NCI-H526 treated with DMSO at 0.1 percent for 48 hours (cell line): ENCODE data around the gene TMEM273.

Source experiments
- DNase-seq: peaks from one replicate; lab custom pipeline; 2025; lab: John Stamatoyannopoulos, UW

The TMEM273 gene

GRCh38 chr10:49115796-49116508 is 72.2 kb downstream of the TMEM273 start:
- no peak for DNase-seq

GRCh38 chr10:49115015-49115795 is 73.0 kb downstream of the TMEM273 start, which contains the start of gene VSTM4:
Gene VSTM4 (minus strand): TSS chr10:49115522. CDS start chr10:49115485, 37 bp downstream.
- DNase-seq: no peak

- no peak for DNase-seq
Measured at GRCh38 chr10:49114718-49115014, 73.5 kb downstream of the TMEM273 start.

- no peak for DNase-seq
Measured at GRCh38 chr10:49113741-49114141, 74.5 kb downstream of the TMEM273 start.

GRCh38 chr10:49112851-49113250 is 75.3 kb downstream of the TMEM273 start:
- DNase-seq: no peak

GRCh38 chr10:49112098-49112497 is 76.1 kb downstream of the TMEM273 start:
- no peak for DNase-seq

GRCh38 chr10:49111320-49111698 is 76.9 kb downstream of the TMEM273 start:
- no peak for DNase-seq

- no peak for DNase-seq
Measured at GRCh38 chr10:49110684-49111319, 77.4 kb downstream of the TMEM273 start.

- no peak for DNase-seq
Measured at GRCh38 chr10:49109669-49110340, 78.4 kb downstream of the TMEM273 start.

- no peak for DNase-seq
Measured at GRCh38 chr10:49108656-49109055, 79.5 kb downstream of the TMEM273 start.

- no peak for DNase-seq
Measured at GRCh38 chr10:49107887-49108267, 80.3 kb downstream of the TMEM273 start.

- no peak for DNase-seq
Measured at GRCh38 chr10:49107111-49107886, 80.9 kb downstream of the TMEM273 start.

GRCh38 chr10:49106451-49106850 is 81.7 kb downstream of the TMEM273 start:
- no peak for DNase-seq

- no peak for DNase-seq
Measured at GRCh38 chr10:49105076-49105475, 83.1 kb downstream of the TMEM273 start.
